ENCODE data around the gene TCEA3. TPM values are rescaled to one million over a fixed set of nuclear protein-coding genes. Genes with fewer than 3 reads are reported as not detected.
A peak's percentile ranks its signal among the peaks of the same experiment; 100 is the strongest.

Gene TCEA3
- total and polyA plus RNA-seq, 4 experiments from 2014 or later, result 22.7 to 30.8 (median 28.3) TPM

DNA sequence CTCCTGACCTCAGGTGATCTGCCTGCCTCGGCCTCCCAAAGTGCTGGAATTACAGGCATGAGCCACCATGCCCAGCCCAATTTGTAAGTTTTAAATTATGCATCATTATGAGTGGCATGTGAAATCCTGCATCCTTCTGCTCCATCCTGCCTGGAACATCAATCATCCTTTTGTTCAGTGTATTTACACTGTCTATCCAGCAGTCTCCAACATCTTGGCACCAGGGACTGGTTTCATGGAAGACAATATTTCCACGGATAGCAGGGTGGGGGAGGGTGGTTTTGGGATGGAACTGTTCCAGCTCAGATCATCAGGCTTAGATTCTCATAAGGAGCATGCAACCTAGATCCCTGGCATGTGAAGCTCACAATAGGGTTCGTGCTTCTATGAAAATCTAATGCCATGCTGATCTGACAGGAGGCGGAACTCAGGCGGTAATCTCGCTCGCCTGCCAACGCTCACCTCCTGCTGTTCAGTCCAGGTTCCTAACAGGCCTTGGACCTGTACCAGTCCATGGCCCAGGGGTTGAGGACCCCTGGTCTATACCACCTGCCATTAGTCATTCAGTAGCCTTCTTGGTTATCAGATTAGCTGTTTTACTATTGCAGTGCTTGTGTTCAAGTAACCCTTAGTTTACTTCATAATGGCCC is 22.2 kb upstream of the TCEA3 start:
- POLR2A ChIA-PET (ENCODE audit: partially characterized antibody), result interaction anchor here (0.6 kb wide), 1 partner anchor 18 kb away, joined by 3 read pairs; no protein-coding TSS in a partner anchor

DNA sequence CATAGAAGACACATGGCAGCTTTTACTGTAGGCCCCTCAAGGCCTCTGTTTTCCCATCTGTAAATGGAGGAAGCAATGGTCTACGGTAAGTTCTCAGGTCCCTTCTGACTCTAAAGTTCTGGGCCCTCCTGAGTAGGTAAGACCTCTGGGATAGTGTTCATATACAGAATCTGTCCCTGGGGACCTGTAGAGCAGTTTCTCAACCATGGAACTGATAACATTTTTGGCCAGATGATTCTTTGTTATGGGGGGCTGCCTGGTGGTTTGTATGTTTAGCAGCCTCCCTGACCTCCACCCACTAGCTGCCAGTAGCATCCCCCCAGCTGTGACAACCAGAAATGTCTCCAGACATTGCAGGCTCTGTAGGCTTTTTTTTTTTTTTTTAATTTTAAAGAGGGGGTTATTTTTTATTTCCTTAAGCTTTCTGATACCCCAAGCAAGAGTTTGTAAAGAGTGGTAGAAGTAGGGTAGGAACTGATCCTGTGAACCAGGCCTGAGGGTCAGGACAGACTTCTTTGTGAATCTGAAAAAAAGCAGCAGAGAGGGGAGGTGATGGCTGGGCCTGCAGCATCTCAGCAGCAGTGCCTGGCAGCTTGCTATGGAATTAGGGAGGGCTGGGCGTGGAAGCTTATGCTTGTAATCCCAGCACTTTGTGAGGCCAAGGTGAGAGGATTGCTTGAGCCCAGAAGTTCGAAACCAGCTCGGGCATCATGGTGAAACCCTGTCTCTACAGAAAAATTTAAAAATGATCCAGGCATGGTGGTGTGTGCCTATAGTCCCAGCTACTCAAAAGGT is 20.2 kb upstream of the TCEA3 start:
- CTCF ChIA-PET (ENCODE audit: partially characterized antibody), result no interaction called here
- POLR2A ChIA-PET (ENCODE audit: partially characterized antibody), result no interaction called here
- H3K36me3 Mint-ChIP-seq, result no peaks in the 10 kb centered on the region
- Histone ChIP-seq H3K9me3 (ENCODE audit: control insufficient read depth in 1 of 2, low read length in 2 of 2) (no peaks in the 10 kb centered on the region), H3K36me3 (ENCODE audit: insufficient read depth, low read length) (no peaks in the 10 kb centered on the region), H3K27me3 (ENCODE audit: insufficient read depth, low read length) (no peaks in the 10 kb centered on the region), H3K4me1 (ENCODE audit: insufficient read depth, low read length) (no peaks in the 10 kb centered on the region), H3K4me3 (ENCODE audit: low read length in 2 of 2) (no peak overlapping the region), H3K27ac (ENCODE audit: low read depth, low read length) (no peak overlapping the region)
- no peaks in the 10 kb centered on the region for H3K4me1 Mint-ChIP-seq
- H3K9me3 Mint-ChIP-seq, result no peaks in the 10 kb centered on the region
- H3K4me3 Mint-ChIP-seq, result no peak overlapping the region
- DNase-seq, result no peak
- intact Hi-C loops (cut with micrococcal nuclease), result no loop called here
- no peak overlapping the region for H3K27ac Mint-ChIP-seq
- H3K27me3 Mint-ChIP-seq, result no peaks in the 10 kb centered on the region

More for the DNA sequence above, 22.2 kb upstream of the TCEA3 start:
- Histone ChIP-seq H3K27ac (ENCODE audit: low read depth, low read length) (no peak overlapping the region), H3K27me3 (ENCODE audit: insufficient read depth, low read length) (no peaks in the 10 kb centered on the region), H3K36me3 (ENCODE audit: insufficient read depth, low read length) (no peaks in the 10 kb centered on the region), H3K9me3 (ENCODE audit: control insufficient read depth in 1 of 2, low read length in 2 of 2) (no peaks in the 10 kb centered on the region), H3K4me1 (ENCODE audit: insufficient read depth, low read length) (peaks cover 6% of the 10 kb centered on the region), H3K4me3 (ENCODE audit: low read length in 2 of 2) (no peak overlapping the region)
- H3K27me3 Mint-ChIP-seq, result no peaks in the 10 kb centered on the region
- H3K4me3 Mint-ChIP-seq, result no peak overlapping the region
- CTCF ChIA-PET (ENCODE audit: partially characterized antibody), result interaction anchor here (0.6 to 1.1 kb wide), 2 partner anchors 18 to 97 kb away, joined by 3 to 4 read pairs; no protein-coding TSS in a partner anchor
- H3K4me1 Mint-ChIP-seq, result peaks cover 3 to 6% (median 4%) of the 10 kb centered on the region in 4 donors
- intact Hi-C loops (cut with micrococcal nuclease), result no loop called here
- H3K27ac Mint-ChIP-seq, result peak overlapping the region in 1 of 7 donors; percentile 69
- DNase-seq, result no peak
- no peaks in the 10 kb centered on the region for H3K9me3 Mint-ChIP-seq
- H3K36me3 Mint-ChIP-seq, result no peaks in the 10 kb centered on the region

GRCh38 chr1:23444104-23444533 is 19.6 kb upstream of the TCEA3 start:
- no peak overlapping the region for H3K4me3 Mint-ChIP-seq
- Histone ChIP-seq H3K27ac (ENCODE audit: low read depth, low read length) (no peak overlapping the region), H3K27me3 (ENCODE audit: insufficient read depth, low read length) (no peaks in the 10 kb centered on the region), H3K36me3 (ENCODE audit: insufficient read depth, low read length) (no peaks in the 10 kb centered on the region), H3K4me3 (ENCODE audit: low read length in 2 of 2) (no peak overlapping the region), H3K9me3 (ENCODE audit: control insufficient read depth in 1 of 2, low read length in 2 of 2) (no peaks in the 10 kb centered on the region), H3K4me1 (ENCODE audit: insufficient read depth, low read length) (no peaks in the 10 kb centered on the region)
- ChIA-PET POLR2A (ENCODE audit: partially characterized antibody) (no interaction called here), CTCF (ENCODE audit: partially characterized antibody) (no interaction called here)
- no peak overlapping the region for H3K27ac Mint-ChIP-seq
- no peaks in the 10 kb centered on the region for H3K9me3 Mint-ChIP-seq
- no peaks in the 10 kb centered on the region for H3K36me3 Mint-ChIP-seq
- H3K4me1 Mint-ChIP-seq, result no peaks in the 10 kb centered on the region
- intact Hi-C loops (cut with micrococcal nuclease), result no loop called here
- no peak for DNase-seq
- H3K27me3 Mint-ChIP-seq, result no peaks in the 10 kb centered on the region

DNA sequence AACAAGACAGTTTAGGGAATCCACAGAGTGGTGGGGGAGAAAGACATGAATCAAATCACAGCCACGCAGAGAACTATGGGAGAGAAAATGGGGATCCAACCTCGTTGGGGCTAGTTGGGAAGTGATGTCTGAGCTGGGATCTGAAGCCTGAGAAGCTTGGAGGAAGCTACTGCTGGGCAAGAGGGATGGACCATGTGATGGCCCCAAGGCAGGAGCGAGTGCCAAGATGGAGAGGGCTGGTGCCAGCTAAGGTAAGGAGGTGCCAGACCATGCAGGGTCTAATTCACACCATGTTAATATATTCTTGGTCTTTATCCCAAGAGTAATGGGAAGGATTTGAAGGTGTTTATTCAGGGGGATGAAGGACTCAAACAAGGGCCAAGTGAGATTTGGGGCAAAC is 18.2 kb upstream of the TCEA3 start:
- H3K4me1 Mint-ChIP-seq, result peaks cover 0 to 4% (median 0%) of the 10 kb centered on the region in 4 donors

DNA sequence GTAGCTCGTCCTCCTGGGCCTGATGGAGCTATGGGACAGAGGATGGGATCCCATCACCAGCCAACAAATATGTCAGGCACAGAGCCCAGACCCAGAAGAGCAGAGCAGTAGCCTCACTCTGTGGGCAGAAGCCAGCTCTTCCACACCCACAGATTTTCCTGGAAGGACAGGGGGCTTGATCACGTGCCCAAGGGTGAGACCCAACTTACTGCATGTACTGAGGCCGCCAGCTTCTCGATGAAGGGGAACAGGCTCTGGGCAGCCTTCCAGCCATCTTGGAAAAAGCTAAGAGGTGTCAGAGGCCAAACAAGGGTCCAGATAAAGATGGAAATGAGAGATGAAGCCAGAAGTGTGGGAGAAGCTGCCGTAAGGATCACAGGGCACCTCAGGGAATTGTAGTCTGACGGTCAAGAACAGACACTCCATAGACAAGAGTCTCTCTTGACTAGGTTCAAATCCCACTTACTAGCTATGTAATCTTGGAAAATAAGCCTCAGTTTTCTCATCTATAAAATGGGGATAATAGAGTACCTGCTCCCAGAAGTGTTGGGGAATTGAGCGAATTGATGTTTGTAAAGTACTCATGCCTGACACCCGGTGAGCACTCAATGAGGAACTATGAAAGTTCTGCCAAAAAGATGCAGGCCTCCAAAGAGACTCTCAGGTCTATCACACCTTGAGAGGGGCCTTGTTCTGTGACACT is 17.0 kb upstream of the TCEA3 start:
- no peaks in the 10 kb centered on the region for H3K9me3 ChIP-seq (ENCODE audit: control insufficient read depth in 1 of 2, low read length in 2 of 2)
- Mint-ChIP-seq H3K27ac (no peak overlapping the region), H3K9me3 (no peaks in the 10 kb centered on the region), H3K36me3 (no peaks in the 10 kb centered on the region), H3K27me3 (peaks cover 0 to 3% of the 10 kb centered on the region in 2 donors), H3K4me1 (peaks cover 0 to 6% (median 0%) of the 10 kb centered on the region in 4 donors), H3K4me3 (no peak overlapping the region)
- H3K4me1 ChIP-seq (ENCODE audit: insufficient read depth, low read length), result no peaks in the 10 kb centered on the region
- no peak overlapping the region for H3K27ac ChIP-seq (ENCODE audit: low read depth, low read length)
- ChIA-PET POLR2A (ENCODE audit: partially characterized antibody) (no interaction called here), CTCF (ENCODE audit: partially characterized antibody) (no interaction called here)
- no peaks in the 10 kb centered on the region for H3K36me3 ChIP-seq (ENCODE audit: insufficient read depth, low read length)
- no peak overlapping the region for H3K4me3 ChIP-seq (ENCODE audit: low read length in 2 of 2)
- intact Hi-C loops (cut with micrococcal nuclease), result no loop called here
- H3K27me3 ChIP-seq (ENCODE audit: insufficient read depth, low read length), result no peaks in the 10 kb centered on the region
- DNase-seq, result no peak

More for the DNA sequence above, 18.2 kb upstream of the TCEA3 start:
- Histone ChIP-seq H3K36me3 (ENCODE audit: insufficient read depth, low read length) (no peaks in the 10 kb centered on the region), H3K4me3 (ENCODE audit: low read length in 2 of 2) (no peak overlapping the region), H3K4me1 (ENCODE audit: insufficient read depth, low read length) (no peaks in the 10 kb centered on the region), H3K27me3 (ENCODE audit: insufficient read depth, low read length) (no peaks in the 10 kb centered on the region), H3K9me3 (ENCODE audit: control insufficient read depth in 1 of 2, low read length in 2 of 2) (no peaks in the 10 kb centered on the region), H3K27ac (ENCODE audit: low read depth, low read length) (no peak overlapping the region)
- no peaks in the 10 kb centered on the region for H3K9me3 Mint-ChIP-seq
- H3K4me3 Mint-ChIP-seq, result no peak overlapping the region
- H3K27ac Mint-ChIP-seq, result peak overlapping the region in 2 of 7 donors; percentile 3 to 42
- ChIA-PET CTCF (ENCODE audit: partially characterized antibody) (no interaction called here), POLR2A (ENCODE audit: partially characterized antibody) (no interaction called here)
- intact Hi-C loops (cut with micrococcal nuclease), result no loop called here
- peaks cover 0 to 3% of the 10 kb centered on the region in 2 donors for H3K27me3 Mint-ChIP-seq
- no peaks in the 10 kb centered on the region for H3K36me3 Mint-ChIP-seq
- DNase-seq, result no peak

DNA sequence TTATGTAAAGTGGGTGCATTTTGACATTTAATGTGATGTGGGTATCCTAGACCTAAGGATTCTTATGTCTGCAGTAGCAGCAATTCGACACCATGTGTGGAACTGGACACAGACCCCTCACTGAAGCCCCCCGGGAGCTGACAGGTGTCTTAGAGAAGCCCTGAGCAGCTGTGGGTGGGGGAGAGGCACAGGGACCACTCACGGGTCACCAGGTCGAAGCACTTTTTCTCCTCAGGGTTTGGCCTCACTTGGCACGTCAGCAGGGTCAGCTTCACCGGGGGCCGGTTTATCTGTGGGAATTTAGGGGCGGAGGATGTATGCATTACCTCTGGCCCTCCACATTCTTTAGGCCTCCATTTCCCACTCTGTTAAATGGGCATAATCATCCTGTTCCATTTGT is 14.0 kb upstream of the TCEA3 start:
- Mint-ChIP-seq H3K9me3 (no peaks in the 10 kb centered on the region), H3K27me3 (peaks cover 0 to 4% of the 10 kb centered on the region in 2 donors), H3K4me3 (no peak overlapping the region), H3K4me1 (peaks cover 0 to 6% (median 0%) of the 10 kb centered on the region in 4 donors), H3K36me3 (no peaks in the 10 kb centered on the region), H3K27ac (no peak overlapping the region)
- Histone ChIP-seq H3K27me3 (ENCODE audit: insufficient read depth, low read length) (no peaks in the 10 kb centered on the region), H3K36me3 (ENCODE audit: insufficient read depth, low read length) (no peaks in the 10 kb centered on the region), H3K4me3 (ENCODE audit: low read length in 2 of 2) (no peak overlapping the region), H3K4me1 (ENCODE audit: insufficient read depth, low read length) (no peaks in the 10 kb centered on the region), H3K27ac (ENCODE audit: low read depth, low read length) (no peak overlapping the region), H3K9me3 (ENCODE audit: control insufficient read depth in 1 of 2, low read length in 2 of 2) (no peaks in the 10 kb centered on the region)
- ChIA-PET POLR2A (ENCODE audit: partially characterized antibody) (no interaction called here), CTCF (ENCODE audit: partially characterized antibody) (no interaction called here)
- no peak for DNase-seq
- intact Hi-C loops (cut with micrococcal nuclease), result no loop called here

- intact Hi-C loops (cut with micrococcal nuclease), result no loop called here
- ChIA-PET CTCF (ENCODE audit: partially characterized antibody) (no interaction called here), POLR2A (ENCODE audit: partially characterized antibody) (no interaction called here)
Observed at GRCh38 chr1:23437355-23437664, 12.8 kb upstream of the TCEA3 start.

More at GRCh38 chr1:23437355-23437664, 12.8 kb upstream of the TCEA3 start:
- H3K27me3 Mint-ChIP-seq, result peaks cover 0 to 4% of the 10 kb centered on the region in 2 donors
- H3K4me3 Mint-ChIP-seq, result no peak overlapping the region
- Histone ChIP-seq H3K27ac (ENCODE audit: low read depth, low read length) (no peak overlapping the region), H3K9me3 (ENCODE audit: control insufficient read depth in 1 of 2, low read length in 2 of 2) (no peaks in the 10 kb centered on the region), H3K36me3 (ENCODE audit: insufficient read depth, low read length) (no peaks in the 10 kb centered on the region), H3K4me3 (ENCODE audit: low read length in 2 of 2) (no peak overlapping the region), H3K4me1 (ENCODE audit: insufficient read depth, low read length) (no peaks in the 10 kb centered on the region), H3K27me3 (ENCODE audit: insufficient read depth, low read length) (no peaks in the 10 kb centered on the region)
- no peaks in the 10 kb centered on the region for H3K9me3 Mint-ChIP-seq
- H3K27ac Mint-ChIP-seq, result no peak overlapping the region
- no peaks in the 10 kb centered on the region for H3K36me3 Mint-ChIP-seq
- no peak for DNase-seq
- peaks cover 0 to 6% (median 0%) of the 10 kb centered on the region in 4 donors for H3K4me1 Mint-ChIP-seq
